ENCODE results near the gene NUDT12. TPM values are rescaled to one million over a fixed set of nuclear protein-coding genes. Genes with fewer than 3 reads are reported as not detected.

The NUDT12 gene
- total RNA-seq, 2 experiments from 2014 or later: 0.62 to 0.85 TPM

GRCh38 chr5:103571730-103572129 lies 9.1 kb upstream of the NUDT12 start:
- H3K4me1 Mint-ChIP-seq: peaks cover 3% of the 10 kb centered on the region
- CTCF ChIA-PET: no interaction called here
- H3K36me3 Mint-ChIP-seq (ENCODE audit: low read depth): no peaks in the 10 kb centered on the region
- no peak overlapping the region for H3K27ac Mint-ChIP-seq
- POLR2A ChIA-PET: no interaction called here
- no peak for DNase-seq
- peaks cover 5% of the 10 kb centered on the region for H3K27me3 Mint-ChIP-seq
- no peak overlapping the region for H3K4me3 Mint-ChIP-seq
- H3K9me3 Mint-ChIP-seq: no peaks in the 10 kb centered on the region

- ChIA-PET CTCF (interaction anchor here (1.5 kb wide), 1 partner anchor 16 kb away, joined by 3 read pairs; no protein-coding TSS in a partner anchor), POLR2A (no interaction called here)
- Mint-ChIP-seq H3K4me1 (no peaks in the 10 kb centered on the region), H3K27me3 (peaks cover 3% of the 10 kb centered on the region), H3K9me3 (no peaks in the 10 kb centered on the region), H3K4me3 (no peak overlapping the region), H3K27ac (no peak overlapping the region), H3K36me3 (ENCODE audit: low read depth) (no peaks in the 10 kb centered on the region)
- DNase-seq: no peak
Measured at GRCh38 chr5:103569313-103570060, 6.9 kb upstream of the NUDT12 start.

- H3K4me1 Mint-ChIP-seq: peaks cover 18% of the 10 kb centered on the region
- H3K36me3 Mint-ChIP-seq (ENCODE audit: low read depth): no peaks in the 10 kb centered on the region
- DNase-seq: no peak
- ChIA-PET CTCF (no interaction called here), POLR2A (no interaction called here)
- H3K27me3 Mint-ChIP-seq: no peaks in the 10 kb centered on the region
- H3K9me3 Mint-ChIP-seq: no peaks in the 10 kb centered on the region
- no peak overlapping the region for H3K27ac Mint-ChIP-seq
- no peak overlapping the region for H3K4me3 Mint-ChIP-seq
Measured at GRCh38 chr5:103565719-103566118, 3.1 kb upstream of the NUDT12 start.

GRCh38 chr5:103561685-103562452 lies 720 bp downstream of the NUDT12 start:
- Mint-ChIP-seq H3K4me1 (peaks cover 18% of the 10 kb centered on the region), H3K9me3 (no peaks in the 10 kb centered on the region), H3K4me3 (peak overlapping the region; percentile 78), H3K36me3 (ENCODE audit: low read depth) (no peaks in the 10 kb centered on the region), H3K27ac (peak overlapping the region; percentile 67), H3K27me3 (no peaks in the 10 kb centered on the region)
- ChIA-PET CTCF (no interaction called here), POLR2A (no interaction called here)
- DNase-seq: no peak

GRCh38 chr5:103560826-103561225 lies 1.8 kb downstream of the NUDT12 start:
- ChIA-PET POLR2A (no interaction called here), CTCF (interaction anchor here (0.6 kb wide), 2 partner anchors 311 to 1097 kb away, joined by 3 to 4 read pairs; no protein-coding TSS in a partner anchor)
- Mint-ChIP-seq H3K4me1 (peaks cover 18% of the 10 kb centered on the region), H3K36me3 (ENCODE audit: low read depth) (no peaks in the 10 kb centered on the region), H3K27ac (no peak overlapping the region), H3K27me3 (no peaks in the 10 kb centered on the region), H3K9me3 (no peaks in the 10 kb centered on the region), H3K4me3 (no peak overlapping the region)
- no peak for DNase-seq

GRCh38 chr5:103546858-103547257 lies 15.7 kb downstream of the NUDT12 start:
- Mint-ChIP-seq H3K4me3 (no peak overlapping the region), H3K36me3 (ENCODE audit: low read depth) (no peaks in the 10 kb centered on the region), H3K9me3 (no peaks in the 10 kb centered on the region), H3K27me3 (peaks cover 2% of the 10 kb centered on the region), H3K4me1 (no peaks in the 10 kb centered on the region), H3K27ac (no peak overlapping the region)
- ChIA-PET CTCF (no interaction called here), POLR2A (no interaction called here)
- no peak for DNase-seq

- ChIA-PET POLR2A (no interaction called here), CTCF (no interaction called here)
- Mint-ChIP-seq H3K9me3 (no peaks in the 10 kb centered on the region), H3K4me1 (no peaks in the 10 kb centered on the region), H3K36me3 (ENCODE audit: low read depth) (no peaks in the 10 kb centered on the region), H3K27me3 (peaks cover 2% of the 10 kb centered on the region), H3K4me3 (no peak overlapping the region), H3K27ac (no peak overlapping the region)
- DNase-seq: no peak
Measured at GRCh38 chr5:103542441-103542840, 20.1 kb downstream of the NUDT12 start.

- no peak overlapping the region for H3K27ac Mint-ChIP-seq
- no peaks in the 10 kb centered on the region for H3K9me3 Mint-ChIP-seq
- DNase-seq: no peak
- ChIA-PET POLR2A (no interaction called here), CTCF (no interaction called here)
- H3K36me3 Mint-ChIP-seq (ENCODE audit: low read depth): no peaks in the 10 kb centered on the region
- H3K4me3 Mint-ChIP-seq: no peak overlapping the region
- no peaks in the 10 kb centered on the region for H3K4me1 Mint-ChIP-seq
- peaks cover 2% of the 10 kb centered on the region for H3K27me3 Mint-ChIP-seq
Measured at GRCh38 chr5:103541569-103541968, 21.0 kb downstream of the NUDT12 start.

- no peak overlapping the region for H3K27ac Mint-ChIP-seq
- CTCF ChIA-PET: no interaction called here
- no peaks in the 10 kb centered on the region for H3K36me3 Mint-ChIP-seq (ENCODE audit: low read depth)
- POLR2A ChIA-PET: no interaction called here
- no peak overlapping the region for H3K4me3 Mint-ChIP-seq
- H3K27me3 Mint-ChIP-seq: peaks cover 2% of the 10 kb centered on the region
- no peaks in the 10 kb centered on the region for H3K4me1 Mint-ChIP-seq
- no peaks in the 10 kb centered on the region for H3K9me3 Mint-ChIP-seq
- DNase-seq: no peak
Measured at GRCh38 chr5:103541114-103541513, 21.5 kb downstream of the NUDT12 start.

- H3K27ac Mint-ChIP-seq: no peak overlapping the region
- ChIA-PET POLR2A (no interaction called here), CTCF (interaction anchor here (0.5 kb wide), 1 partner anchor 358 kb away, joined by 5 read pairs; no protein-coding TSS in a partner anchor)
- H3K4me1 Mint-ChIP-seq: no peaks in the 10 kb centered on the region
- no peak for DNase-seq
- no peak overlapping the region for H3K4me3 Mint-ChIP-seq
- H3K9me3 Mint-ChIP-seq: no peaks in the 10 kb centered on the region
- H3K27me3 Mint-ChIP-seq: peaks cover 5% of the 10 kb centered on the region
- H3K36me3 Mint-ChIP-seq (ENCODE audit: low read depth): no peaks in the 10 kb centered on the region
Measured at GRCh38 chr5:103539376-103540330, 22.9 kb downstream of the NUDT12 start.

- Mint-ChIP-seq H3K4me3 (no peak overlapping the region), H3K27me3 (peaks cover 12% of the 10 kb centered on the region), H3K27ac (no peak overlapping the region), H3K36me3 (ENCODE audit: low read depth) (no peaks in the 10 kb centered on the region), H3K9me3 (no peaks in the 10 kb centered on the region), H3K4me1 (no peaks in the 10 kb centered on the region)
- ChIA-PET CTCF (no interaction called here), POLR2A (no interaction called here)
- no peak for DNase-seq
Measured at GRCh38 chr5:103532086-103532734, 30.4 kb downstream of the NUDT12 start.

- Mint-ChIP-seq H3K9me3 (no peaks in the 10 kb centered on the region), H3K36me3 (ENCODE audit: low read depth) (no peaks in the 10 kb centered on the region), H3K27ac (no peak overlapping the region), H3K4me3 (no peak overlapping the region), H3K4me1 (peaks cover 4% of the 10 kb centered on the region), H3K27me3 (peaks cover 8% of the 10 kb centered on the region)
- ChIA-PET POLR2A (no interaction called here), CTCF (no interaction called here)
- DNase-seq: no peak
Measured at GRCh38 chr5:103526164-103526915, 36.2 kb downstream of the NUDT12 start.
